HEK293 (cell line): ENCODE measurements around the gene FRMPD4.

Experiments
- CTCF ChIA-PET: fragments of 350-600 bp; formaldehyde crosslinking; extraction: SDS; loops from one replicate; lab custom pipeline; 2021; ENCODE audit warnings: antibody characterized with exemption; lab: Yijun Ruan, JAX
- POLR2A ChIA-PET: fragments of 300-600 bp; formaldehyde crosslinking; extraction: SDS; loops from one replicate; lab custom pipeline; 2020; ENCODE audit warnings: antibody characterized with exemption, inconsistent platforms; lab: Yijun Ruan, JAX
- H3K27ac ChIP-seq: fragments of 200-500 bp; sonication (Bioruptor generic); 2 replicates; pipeline ENCODE4 v1.5.1; 2014; ENCODE audit warnings: low read depth, low read length, control low read depth, inconsistent platforms; ENCODE audit errors: extremely low read depth
- H3K36me3 ChIP-seq, 2 experiments: fragments of 200-500 bp in 1 of 2; sonication (Bioruptor generic) in 1 of 2; 1 replicate in 1 of 2; 2 replicates in 1 of 2; pipeline ENCODE4 v1.5.1; 2014 to 2017; ENCODE audit warnings: inconsistent platforms in 2 of 2, low read length in 2 of 2; ENCODE audit not compliant: control insufficient read depth in 2 of 2, insufficient read depth in 1 of 2
- H3K4me1 ChIP-seq: fragments of 200-500 bp; sonication (Bioruptor generic); 2 replicates; pipeline ENCODE4 v1.5.1; 2014; ENCODE audit warnings: mild to moderate bottlenecking, low read length, inconsistent platforms; ENCODE audit not compliant: control insufficient read depth, insufficient read depth
- H3K4me3 ChIP-seq: 2 replicates; pipeline ENCODE4 v1.5.1; 2011; ENCODE audit warnings: low read depth, mild to moderate bottlenecking, control low read depth, low read length, moderate library complexity
- H3K9me3 ChIP-seq: fragments of 200-500 bp; sonication (Bioruptor generic); 2 replicates; pipeline ENCODE4 v1.5.1; 2014; ENCODE audit warnings: low read depth, low read length, inconsistent platforms; ENCODE audit not compliant: control insufficient read depth, insufficient read depth
- ZBTB1 ChIP-seq: fragments of 450-650 bp; formaldehyde crosslinking; IDR thresholded peaks from 2 replicates; pipeline ENCODE4 v1.5.1; 2016; ENCODE audit warnings: missing biosample characterization, missing genetic modification characterization
- ZNF169 ChIP-seq: fragments of 450-650 bp; formaldehyde crosslinking; IDR thresholded peaks from 2 replicates; pipeline ENCODE4 v1.5.1; 2016; ENCODE audit warnings: missing biosample characterization, missing genetic modification characterization
- ZNF184 ChIP-seq: fragments of 450-650 bp; IDR thresholded peaks from 2 replicates; pipeline ENCODE4 v1.5.1; 2018; ENCODE audit warnings: missing biosample characterization, mild to moderate bottlenecking, missing genetic modification characterization
- ZNF19 ChIP-seq: fragments of 450-650 bp; formaldehyde crosslinking; IDR thresholded peaks from 2 replicates; pipeline ENCODE4; 2016; ENCODE audit warnings: missing biosample characterization, missing genetic modification characterization, low read depth
- ZNF266 ChIP-seq: fragments of 450-650 bp; formaldehyde crosslinking; IDR thresholded peaks from 2 replicates; pipeline ENCODE4 v1.5.1; 2016; ENCODE audit warnings: missing biosample characterization, missing genetic modification characterization, low read depth
- ZNF324 ChIP-seq: fragments of 450-650 bp; formaldehyde crosslinking; IDR thresholded peaks from 2 replicates; pipeline ENCODE4 v1.5.1; 2016; ENCODE audit warnings: missing biosample characterization, missing genetic modification characterization
- ZNF350 ChIP-seq: fragments of 450-650 bp; formaldehyde crosslinking; IDR thresholded peaks from 2 replicates; pipeline ENCODE4 v1.5.0; 2017; ENCODE audit warnings: missing biosample characterization, mild to moderate bottlenecking, missing genetic modification characterization
- ZNF37A ChIP-seq: fragments of 450-650 bp; IDR thresholded peaks from 2 replicates; pipeline ENCODE4 v1.5.1; 2018; ENCODE audit warnings: missing biosample characterization, missing genetic modification characterization
- ZNF529 ChIP-seq: fragments of 450-650 bp; formaldehyde crosslinking; IDR thresholded peaks from 2 replicates; pipeline ENCODE4 v1.5.1; 2017; ENCODE audit warnings: missing genetic modification characterization, missing biosample characterization; ENCODE audit not compliant: insufficient replicate concordance
- ZNF558 ChIP-seq: fragments of 450-650 bp; formaldehyde crosslinking; IDR thresholded peaks from 2 replicates; pipeline ENCODE4 v1.5.1; 2016; ENCODE audit warnings: missing biosample characterization, missing genetic modification characterization
- ZNF571 ChIP-seq: fragments of 450-650 bp; formaldehyde crosslinking; IDR thresholded peaks from 2 replicates; pipeline ENCODE4 v1.5.0; 2017; ENCODE audit warnings: missing biosample characterization, missing genetic modification characterization
- ZNF664 ChIP-seq: fragments of 450-650 bp; formaldehyde crosslinking; IDR thresholded peaks from 2 replicates; pipeline ENCODE4 v1.5.1; 2016; ENCODE audit warnings: missing biosample characterization, missing genetic modification characterization
- ZNF677 ChIP-seq: fragments of 450-650 bp; IDR thresholded peaks from 2 replicates; pipeline ENCODE4 v1.5.0; 2018; ENCODE audit warnings: missing biosample characterization, mild to moderate bottlenecking, missing genetic modification characterization, moderate library complexity
- ZNF843 ChIP-seq: fragments of 450-650 bp; formaldehyde crosslinking; IDR thresholded peaks from 2 replicates; pipeline ENCODE4 v1.5.1; 2016; ENCODE audit warnings: missing biosample characterization, missing genetic modification characterization
- TF ChIP-seq, protein P1 (sequence below): fragments of 450-650 bp; formaldehyde crosslinking; IDR thresholded peaks from 2 replicates; pipeline ENCODE4 v1.5.1; 2016; ENCODE audit warnings: missing biosample characterization, missing genetic modification characterization
- TF ChIP-seq, protein P2 (sequence below): fragments of 450-650 bp; formaldehyde crosslinking; IDR thresholded peaks from 2 replicates; pipeline ENCODE4 v1.5.1; 2016; ENCODE audit warnings: missing biosample characterization, missing genetic modification characterization
- TF ChIP-seq, protein P3 (sequence below): fragments of 450-650 bp; formaldehyde crosslinking; conservative IDR thresholded peaks from 2 replicates; pipeline ENCODE4 v1.5.1; 2016; ENCODE audit warnings: low read depth, missing biosample characterization, missing genetic modification characterization
- TF ChIP-seq, protein P4 (sequence below): sonication (generic); formaldehyde crosslinking; IDR thresholded peaks from 2 replicates; pipeline ENCODE4 v1.8.1; 2022; ENCODE audit warnings: mild to moderate bottlenecking, moderate library complexity, missing genetic modification reagents
- TF ChIP-seq, protein P5 (sequence below): fragments of 450-650 bp; formaldehyde crosslinking; IDR thresholded peaks from 2 replicates; pipeline ENCODE4 v1.5.1; 2016; ENCODE audit warnings: missing biosample characterization, missing genetic modification characterization
- TF ChIP-seq, protein P6 (sequence below): fragments of 450-650 bp; formaldehyde crosslinking; IDR thresholded peaks from 2 replicates; pipeline ENCODE4 v1.5.1; 2017; ENCODE audit warnings: missing biosample characterization, missing genetic modification characterization

Gene FRMPD4

DNA sequence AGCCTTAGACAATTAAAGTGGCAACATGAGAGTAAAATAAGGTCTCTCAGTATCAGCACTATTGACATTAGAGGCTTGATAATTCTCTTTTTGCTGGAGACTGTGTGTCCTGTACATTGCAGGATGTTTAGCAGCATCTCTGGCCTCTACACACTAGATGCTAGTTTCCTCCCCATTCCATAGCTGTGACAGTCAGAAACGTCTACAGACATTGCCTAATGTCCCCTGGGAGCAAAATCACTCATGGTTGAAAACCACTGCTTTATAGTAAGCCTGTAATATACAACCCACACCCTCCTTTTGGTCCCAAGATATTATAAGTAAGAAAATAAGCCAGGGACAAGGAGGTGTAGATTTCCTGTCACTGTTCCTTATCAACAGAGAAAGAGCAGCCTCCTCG, 166.0 kb downstream of the FRMPD4 start:
- peaks cover 2% of the 10 kb centered on the region; the same call in 1 of the 2 replicates for H3K4me1 ChIP-seq
- no peaks in the 10 kb centered on the region for H3K36me3 ChIP-seq
- ChIA-PET POLR2A (no interaction called here), CTCF (no interaction called here)
- TF ChIP-seq, protein P1, sequence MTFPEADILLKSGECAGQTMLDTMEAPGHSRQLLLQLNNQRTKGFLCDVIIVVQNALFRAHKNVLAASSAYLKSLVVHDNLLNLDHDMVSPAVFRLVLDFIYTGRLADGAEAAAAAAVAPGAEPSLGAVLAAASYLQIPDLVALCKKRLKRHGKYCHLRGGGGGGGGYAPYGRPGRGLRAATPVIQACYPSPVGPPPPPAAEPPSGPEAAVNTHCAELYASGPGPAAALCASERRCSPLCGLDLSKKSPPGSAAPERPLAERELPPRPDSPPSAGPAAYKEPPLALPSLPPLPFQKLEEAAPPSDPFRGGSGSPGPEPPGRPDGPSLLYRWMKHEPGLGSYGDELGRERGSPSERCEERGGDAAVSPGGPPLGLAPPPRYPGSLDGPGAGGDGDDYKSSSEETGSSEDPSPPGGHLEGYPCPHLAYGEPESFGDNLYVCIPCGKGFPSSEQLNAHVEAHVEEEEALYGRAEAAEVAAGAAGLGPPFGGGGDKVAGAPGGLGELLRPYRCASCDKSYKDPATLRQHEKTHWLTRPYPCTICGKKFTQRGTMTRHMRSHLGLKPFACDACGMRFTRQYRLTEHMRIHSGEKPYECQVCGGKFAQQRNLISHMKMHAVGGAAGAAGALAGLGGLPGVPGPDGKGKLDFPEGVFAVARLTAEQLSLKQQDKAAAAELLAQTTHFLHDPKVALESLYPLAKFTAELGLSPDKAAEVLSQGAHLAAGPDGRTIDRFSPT (tag by site-specific recombination), result no peak
- no peak for TF ChIP-seq ZBTB1 (tag by site-specific recombination)
- TF ChIP-seq, protein P2, sequence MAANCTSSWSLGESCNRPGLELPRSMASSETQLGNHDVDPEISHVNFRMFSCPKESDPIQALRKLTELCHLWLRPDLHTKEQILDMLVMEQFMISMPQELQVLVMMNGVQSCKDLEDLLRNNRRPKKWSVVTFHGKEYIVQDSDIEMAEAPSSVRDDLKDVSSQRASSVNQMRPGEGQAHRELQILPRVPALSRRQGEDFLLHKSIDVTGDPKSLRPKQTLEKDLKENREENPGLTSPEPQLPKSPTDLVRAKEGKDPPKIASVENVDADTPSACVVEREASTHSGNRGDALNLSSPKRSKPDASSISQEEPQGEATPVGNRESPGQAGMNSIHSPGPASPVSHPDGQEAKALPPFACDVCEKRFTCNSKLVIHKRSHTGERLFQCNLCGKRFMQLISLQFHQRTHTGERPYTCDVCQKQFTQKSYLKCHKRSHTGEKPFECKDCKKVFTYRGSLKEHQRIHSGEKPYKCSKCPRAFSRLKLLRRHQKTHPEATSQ (tag by site-specific recombination), result no peak
- TF ChIP-seq ZNF169, result no peak
- no peak for TF ChIP-seq ZNF529
- TF ChIP-seq ZNF350 (tag by site-specific recombination), result no peak
- TF ChIP-seq, all 188 proteins: peak for 0
- H3K4me3 ChIP-seq, result no peak overlapping the region
- no peak overlapping the region for H3K27ac ChIP-seq
- no peaks in the 10 kb centered on the region for H3K9me3 ChIP-seq

DNA sequence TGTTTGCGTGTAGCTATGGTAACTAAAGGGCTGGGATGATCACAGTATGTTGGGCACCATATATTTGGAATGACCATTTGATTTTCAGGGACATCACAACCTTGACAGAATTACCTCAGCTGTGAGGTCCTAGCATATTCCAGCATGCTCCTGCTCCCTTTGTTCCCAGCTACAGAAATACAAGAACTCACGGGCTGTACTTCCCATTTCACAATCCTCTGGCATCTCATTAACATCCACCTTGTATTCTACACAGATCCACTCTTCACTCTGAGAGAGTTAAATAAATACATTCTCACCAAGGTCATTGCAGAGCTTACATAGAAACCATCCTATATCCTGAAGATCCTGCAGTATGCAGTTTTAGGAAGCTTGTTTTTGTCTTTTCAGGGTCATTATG, 169.7 kb downstream of the FRMPD4 start:
- CTCF ChIA-PET, result no interaction called here
- Histone ChIP-seq H3K4me3 (no peak overlapping the region), H3K27ac (no peak overlapping the region), H3K4me1 (peaks cover 2% of the 10 kb centered on the region; the same call in 1 of the 2 replicates), H3K9me3 (no peaks in the 10 kb centered on the region), H3K36me3 (no peaks in the 10 kb centered on the region)
- POLR2A ChIA-PET, result no interaction called here
- no peak for TF ChIP-seq ZNF843 (tag by site-specific recombination)
- TF ChIP-seq ZNF664 (tag by site-specific recombination), result no peak
- no peak for TF ChIP-seq ZNF558 (tag by site-specific recombination)
- TF ChIP-seq ZNF184, result no peak
- TF ChIP-seq, protein P3, sequence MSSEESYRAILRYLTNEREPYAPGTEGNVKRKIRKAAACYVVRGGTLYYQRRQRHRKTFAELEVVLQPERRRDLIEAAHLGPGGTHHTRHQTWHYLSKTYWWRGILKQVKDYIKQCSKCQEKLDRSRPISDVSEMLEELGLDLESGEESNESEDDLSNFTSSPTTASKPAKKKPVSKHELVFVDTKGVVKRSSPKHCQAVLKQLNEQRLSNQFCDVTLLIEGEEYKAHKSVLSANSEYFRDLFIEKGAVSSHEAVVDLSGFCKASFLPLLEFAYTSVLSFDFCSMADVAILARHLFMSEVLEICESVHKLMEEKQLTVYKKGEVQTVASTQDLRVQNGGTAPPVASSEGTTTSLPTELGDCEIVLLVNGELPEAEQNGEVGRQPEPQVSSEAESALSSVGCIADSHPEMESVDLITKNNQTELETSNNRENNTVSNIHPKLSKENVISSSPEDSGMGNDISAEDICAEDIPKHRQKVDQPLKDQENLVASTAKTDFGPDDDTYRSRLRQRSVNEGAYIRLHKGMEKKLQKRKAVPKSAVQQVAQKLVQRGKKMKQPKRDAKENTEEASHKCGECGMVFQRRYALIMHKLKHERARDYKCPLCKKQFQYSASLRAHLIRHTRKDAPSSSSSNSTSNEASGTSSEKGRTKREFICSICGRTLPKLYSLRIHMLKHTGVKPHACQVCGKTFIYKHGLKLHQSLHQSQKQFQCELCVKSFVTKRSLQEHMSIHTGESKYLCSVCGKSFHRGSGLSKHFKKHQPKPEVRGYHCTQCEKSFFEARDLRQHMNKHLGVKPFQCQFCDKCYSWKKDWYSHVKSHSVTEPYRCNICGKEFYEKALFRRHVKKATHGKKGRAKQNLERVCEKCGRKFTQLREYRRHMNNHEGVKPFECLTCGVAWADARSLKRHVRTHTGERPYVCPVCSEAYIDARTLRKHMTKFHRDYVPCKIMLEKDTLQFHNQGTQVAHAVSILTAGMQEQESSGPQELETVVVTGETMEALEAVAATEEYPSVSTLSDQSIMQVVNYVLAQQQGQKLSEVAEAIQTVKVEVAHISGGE (tag by site-specific recombination), result no peak
- TF ChIP-seq, protein P1 (tag by site-specific recombination), result no peak
- TF ChIP-seq, protein P4, sequence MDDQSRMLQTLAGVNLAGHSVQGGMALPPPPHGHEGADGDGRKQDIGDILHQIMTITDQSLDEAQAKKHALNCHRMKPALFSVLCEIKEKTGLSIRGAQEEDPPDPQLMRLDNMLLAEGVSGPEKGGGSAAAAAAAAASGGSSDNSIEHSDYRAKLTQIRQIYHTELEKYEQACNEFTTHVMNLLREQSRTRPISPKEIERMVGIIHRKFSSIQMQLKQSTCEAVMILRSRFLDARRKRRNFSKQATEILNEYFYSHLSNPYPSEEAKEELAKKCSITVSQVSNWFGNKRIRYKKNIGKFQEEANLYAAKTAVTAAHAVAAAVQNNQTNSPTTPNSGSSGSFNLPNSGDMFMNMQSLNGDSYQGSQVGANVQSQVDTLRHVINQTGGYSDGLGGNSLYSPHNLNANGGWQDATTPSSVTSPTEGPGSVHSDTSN (CRISPR knock-in tag), result no peak
- no peak for TF ChIP-seq ZNF324
- TF ChIP-seq, protein P5, sequence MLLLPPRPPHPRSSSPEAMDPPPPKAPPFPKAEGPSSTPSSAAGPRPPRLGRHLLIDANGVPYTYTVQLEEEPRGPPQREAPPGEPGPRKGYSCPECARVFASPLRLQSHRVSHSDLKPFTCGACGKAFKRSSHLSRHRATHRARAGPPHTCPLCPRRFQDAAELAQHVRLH (tag by site-specific recombination), result no peak
- TF ChIP-seq ZNF571, result no peak
- TF ChIP-seq, protein P6, sequence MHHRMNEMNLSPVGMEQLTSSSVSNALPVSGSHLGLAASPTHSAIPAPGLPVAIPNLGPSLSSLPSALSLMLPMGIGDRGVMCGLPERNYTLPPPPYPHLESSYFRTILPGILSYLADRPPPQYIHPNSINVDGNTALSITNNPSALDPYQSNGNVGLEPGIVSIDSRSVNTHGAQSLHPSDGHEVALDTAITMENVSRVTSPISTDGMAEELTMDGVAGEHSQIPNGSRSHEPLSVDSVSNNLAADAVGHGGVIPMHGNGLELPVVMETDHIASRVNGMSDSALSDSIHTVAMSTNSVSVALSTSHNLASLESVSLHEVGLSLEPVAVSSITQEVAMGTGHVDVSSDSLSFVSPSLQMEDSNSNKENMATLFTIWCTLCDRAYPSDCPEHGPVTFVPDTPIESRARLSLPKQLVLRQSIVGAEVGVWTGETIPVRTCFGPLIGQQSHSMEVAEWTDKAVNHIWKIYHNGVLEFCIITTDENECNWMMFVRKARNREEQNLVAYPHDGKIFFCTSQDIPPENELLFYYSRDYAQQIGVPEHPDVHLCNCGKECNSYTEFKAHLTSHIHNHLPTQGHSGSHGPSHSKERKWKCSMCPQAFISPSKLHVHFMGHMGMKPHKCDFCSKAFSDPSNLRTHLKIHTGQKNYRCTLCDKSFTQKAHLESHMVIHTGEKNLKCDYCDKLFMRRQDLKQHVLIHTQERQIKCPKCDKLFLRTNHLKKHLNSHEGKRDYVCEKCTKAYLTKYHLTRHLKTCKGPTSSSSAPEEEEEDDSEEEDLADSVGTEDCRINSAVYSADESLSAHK (tag by site-specific recombination), result no peak
- no peak for TF ChIP-seq ZNF19 (tag by site-specific recombination)
- no peak for TF ChIP-seq ZNF529
- TF ChIP-seq ZNF37A (tag by site-specific recombination), result no peak
- TF ChIP-seq ZNF266 (tag by site-specific recombination), result no peak
- no peak for TF ChIP-seq ZNF677 (tag by site-specific recombination)
